GM18861 (cell line): ENCODE data around the gene UAP1L1.
"Not testable (repeated sequence)": the region's sequence is repeated elsewhere in the genome, so short reads cannot be mapped to it uniquely, and the experiment has no call there.

ENCODE experiments used
- ATAC-seq: cut with Tn5 transposase; IDR thresholded peaks from one replicate; pipeline ENCODE4 v1.9.1; 2021; ENCODE audit not compliant: unreplicated experiment

The UAP1L1 gene

GRCh38 chr9:137077010-137077747, at the start of gene UAP1L1:
Gene UAP1L1, plus strand, starts transcription at chr9:137077517. Its CDS starts 16 bp downstream, at chr9:137077533.
- peak; percentile 44 for ATAC-seq

GRCh38 chr9:137028263-137029057, 48.9 kb upstream of the UAP1L1 start:
- peak; percentile 27 for ATAC-seq

GRCh38 chr9:137029058-137029936, 48.0 kb upstream of the UAP1L1 start:
- peak; percentile 31 for ATAC-seq

- no peak for ATAC-seq
Observed at GRCh38 chr9:137030006-137030405, 47.3 kb upstream of the UAP1L1 start.

GRCh38 chr9:137030538-137031527, 46.5 kb upstream of the UAP1L1 start:
- ATAC-seq: no peak

GRCh38 chr9:137031904-137032640, 45.2 kb upstream of the UAP1L1 start, which contains the start of gene FUT7:
Gene FUT7, minus strand, starts transcription at chr9:137032088. Its CDS starts 97 bp downstream, at chr9:137031991.
- no peak for ATAC-seq

GRCh38 chr9:137032858-137033257, 44.5 kb upstream of the UAP1L1 start:
- no peak for ATAC-seq

GRCh38 chr9:137033481-137033880, 43.8 kb upstream of the UAP1L1 start:
- not testable (repeated sequence) for ATAC-seq

GRCh38 chr9:137034039-137034708, 43.1 kb upstream of the UAP1L1 start:
- ATAC-seq: peak; percentile 7

- peak; percentile 30 for ATAC-seq
Observed at GRCh38 chr9:137034709-137035506, 42.4 kb upstream of the UAP1L1 start.

GRCh38 chr9:137035507-137035834, 41.8 kb upstream of the UAP1L1 start:
- ATAC-seq: no peak

- no peak for ATAC-seq
Observed at GRCh38 chr9:137035937-137036336, 41.4 kb upstream of the UAP1L1 start.

- ATAC-seq: no peak
Observed at GRCh38 chr9:137037035-137037434, 40.3 kb upstream of the UAP1L1 start.

- no peak for ATAC-seq
Observed at GRCh38 chr9:137037483-137037882, 39.8 kb upstream of the UAP1L1 start.

GRCh38 chr9:137038916-137039315, 38.4 kb upstream of the UAP1L1 start:
- no peak for ATAC-seq

GRCh38 chr9:137039611-137040366, 37.5 kb upstream of the UAP1L1 start:
- ATAC-seq: no peak

GRCh38 chr9:137040568-137040967, 36.7 kb upstream of the UAP1L1 start:
- ATAC-seq: no peak
